HL-60/S4 (cell line): ENCODE results near the gene EPC2.
"Not testable (repeated sequence)": the region's sequence is repeated elsewhere in the genome, so short reads cannot be mapped to it uniquely, and the experiment has no call there.

Source experiments
- in situ Hi-C: fragments of 300-500 bp; cut with MboI; formaldehyde crosslinking; loops from 2 replicates; pipeline ENCODE4 v1.14.3; 2022; ENCODE audit warnings: low sequenced_read_pairs

Gene EPC2

GRCh38 chr2:148642112-148642744, 2.3 kb upstream of the EPC2 start:
- in situ Hi-C loops = no loop called here

DNA sequence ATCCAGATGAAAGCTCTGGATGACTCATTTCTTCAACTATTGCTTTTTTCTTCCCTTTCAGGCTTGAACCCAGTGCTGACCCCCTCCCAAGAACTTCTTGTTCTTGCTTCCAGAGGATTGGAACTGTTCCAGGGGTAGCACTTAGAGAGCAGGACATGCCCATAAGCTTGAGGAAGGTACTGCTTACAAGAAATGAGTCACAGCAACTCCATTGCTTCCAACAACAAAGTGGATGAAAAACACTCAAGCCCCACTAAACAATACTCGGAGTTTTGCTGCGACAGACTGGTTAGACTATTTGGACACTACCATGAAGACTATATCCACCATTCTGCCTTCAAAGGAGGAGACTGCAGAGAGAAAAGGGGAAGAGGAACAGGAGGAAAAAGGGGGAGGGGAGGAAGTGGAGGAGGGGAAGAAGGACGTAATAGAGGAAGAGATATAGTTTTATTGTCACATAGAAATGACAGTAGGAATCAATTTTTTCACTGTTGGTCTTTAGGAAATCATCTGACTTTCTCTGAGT, 1.6 kb upstream of the EPC2 start:
- in situ Hi-C loops = no loop called here

DNA sequence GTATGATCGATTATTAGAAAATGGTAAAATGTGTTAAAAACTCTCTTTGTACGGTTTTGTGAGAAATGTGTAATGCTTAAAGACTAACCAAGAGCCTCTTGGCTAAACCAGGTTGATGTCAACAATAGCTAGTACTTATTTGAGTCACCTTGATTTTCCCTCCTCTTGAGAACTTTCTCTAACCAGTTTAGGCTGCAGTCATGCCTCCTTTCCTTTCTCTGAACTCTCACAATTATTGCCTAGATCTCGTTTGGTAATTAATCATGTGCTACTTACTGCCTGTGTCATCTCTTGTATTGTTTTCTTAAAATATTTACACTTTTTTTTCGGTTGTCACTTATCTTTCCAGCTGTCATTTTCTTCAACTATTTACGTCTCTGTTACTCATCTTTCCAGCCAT, 1.1 kb upstream of the EPC2 start:
- in situ Hi-C loops = no loop called here

DNA sequence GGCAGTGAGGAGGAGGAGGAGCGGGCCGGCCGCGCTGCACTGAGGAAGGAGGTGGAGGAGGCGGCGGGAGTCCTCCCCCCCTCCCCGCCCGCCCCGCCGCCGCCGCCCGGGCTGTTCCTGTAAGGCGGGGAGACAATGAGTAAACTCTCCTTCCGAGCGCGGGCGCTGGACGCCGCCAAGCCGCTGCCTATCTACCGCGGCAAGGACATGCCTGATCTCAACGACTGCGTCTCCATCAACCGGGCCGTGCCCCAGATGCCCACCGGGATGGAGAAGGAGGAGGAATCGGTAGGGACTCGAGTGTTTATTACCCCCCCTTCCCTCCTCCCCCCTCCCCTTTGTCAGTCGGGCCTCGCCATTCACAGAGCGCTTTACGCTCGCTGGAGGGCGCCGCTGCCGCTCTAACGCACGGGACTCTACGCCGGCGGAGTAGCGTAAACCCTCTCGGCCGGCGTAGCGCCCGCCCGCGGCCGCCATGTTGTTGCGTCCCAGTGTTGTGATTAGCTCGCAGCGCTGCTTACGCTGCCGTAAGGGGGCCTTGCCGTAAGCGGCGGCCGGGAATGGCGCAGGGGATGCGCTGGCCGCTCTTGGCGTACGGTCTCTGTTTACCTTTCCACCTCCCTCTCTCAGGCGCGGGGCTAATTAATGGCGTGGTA, 460 bp downstream of the EPC2 start:
- in situ Hi-C loops = no loop called here

GRCh38 chr2:148645539-148646230, 1.1 kb downstream of the EPC2 start:
- in situ Hi-C loops = no loop called here

DNA sequence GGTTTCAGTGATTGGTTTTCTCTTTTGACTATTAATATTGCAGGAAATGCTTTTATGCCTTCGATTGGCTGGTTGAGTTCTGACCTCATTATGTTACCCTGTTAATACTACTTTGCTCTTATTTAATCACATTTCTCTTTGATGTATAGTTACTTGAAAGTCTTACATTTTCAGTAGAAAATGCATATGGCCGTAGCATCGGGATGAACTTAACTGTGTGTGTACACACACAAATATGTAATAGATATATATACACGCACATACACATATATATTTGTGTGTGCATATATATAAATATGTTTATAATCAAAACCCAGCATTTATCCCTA, 1.6 kb downstream of the EPC2 start:
- in situ Hi-C loops = no loop called here

GRCh38 chr2:148647711-148648110, 3.2 kb downstream of the EPC2 start:
- in situ Hi-C loops = not testable (repeated sequence)

DNA sequence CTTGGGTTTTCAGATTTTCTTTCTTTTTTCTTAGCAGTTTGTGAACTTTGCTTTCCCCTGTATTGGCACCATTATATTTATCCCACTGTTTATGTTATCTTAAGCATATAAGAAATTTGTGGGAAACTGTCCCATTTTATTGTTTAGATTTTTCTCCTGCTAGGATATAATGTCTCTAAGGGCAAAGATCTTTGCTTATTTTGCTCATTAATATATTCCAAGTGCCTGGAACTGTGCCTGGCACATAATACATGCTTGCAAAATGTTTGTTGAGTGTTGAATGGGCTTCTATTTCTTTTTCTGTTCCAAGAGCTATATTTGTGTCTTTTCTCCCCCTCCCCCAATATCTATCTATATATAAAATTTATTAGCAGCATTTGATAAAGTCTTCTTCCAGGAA, 5.4 kb downstream of the EPC2 start:
- in situ Hi-C loops = no loop called here

DNA sequence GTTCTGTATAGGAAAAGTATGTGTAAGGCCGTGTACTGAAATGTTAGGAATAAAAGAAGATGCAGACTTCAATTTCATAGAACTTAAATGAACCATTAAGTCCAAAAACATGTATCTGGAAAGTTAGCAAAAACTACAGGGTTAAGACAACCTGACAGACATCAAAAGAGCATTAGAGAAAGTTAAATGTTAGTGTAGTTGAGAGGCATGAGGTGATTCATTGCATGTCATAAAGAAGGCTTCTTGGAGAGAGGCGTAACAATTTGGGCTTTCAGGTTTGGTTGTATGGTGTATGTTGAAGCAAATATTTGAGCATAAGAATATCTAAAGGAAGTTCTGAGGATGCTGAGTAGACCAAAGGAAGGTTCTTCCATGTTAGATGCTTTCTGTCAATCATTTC, 6.3 kb downstream of the EPC2 start:
- in situ Hi-C loops = no loop called here

DNA sequence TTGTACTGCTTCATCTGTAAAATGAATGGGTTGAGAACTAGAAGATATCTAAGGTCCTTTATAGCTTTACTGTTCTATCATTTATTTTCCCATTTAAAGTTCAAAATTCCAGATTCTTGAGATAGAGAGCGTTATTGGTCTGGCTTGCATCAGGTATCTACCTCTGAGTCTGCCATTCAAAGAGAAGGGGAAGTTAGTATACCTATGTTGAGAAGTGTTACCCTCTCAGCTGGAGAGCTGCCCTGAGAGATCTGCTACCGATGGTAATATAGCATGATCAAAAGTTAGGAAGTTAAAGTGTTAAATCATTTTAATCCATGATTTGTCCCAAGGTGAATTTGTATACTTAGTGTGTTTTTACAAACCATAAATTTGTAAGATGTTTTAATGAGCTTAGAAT, 7.4 kb downstream of the EPC2 start:
- in situ Hi-C loops = no loop called here

- in situ Hi-C loops = no loop called here
Observed at GRCh38 chr2:148653437-148653836, 8.9 kb downstream of the EPC2 start.

GRCh38 chr2:148654435-148654834, 9.9 kb downstream of the EPC2 start:
- in situ Hi-C loops = no loop called here

- in situ Hi-C loops = no loop called here
Observed at GRCh38 chr2:148656516-148656915, 12.0 kb downstream of the EPC2 start.

DNA sequence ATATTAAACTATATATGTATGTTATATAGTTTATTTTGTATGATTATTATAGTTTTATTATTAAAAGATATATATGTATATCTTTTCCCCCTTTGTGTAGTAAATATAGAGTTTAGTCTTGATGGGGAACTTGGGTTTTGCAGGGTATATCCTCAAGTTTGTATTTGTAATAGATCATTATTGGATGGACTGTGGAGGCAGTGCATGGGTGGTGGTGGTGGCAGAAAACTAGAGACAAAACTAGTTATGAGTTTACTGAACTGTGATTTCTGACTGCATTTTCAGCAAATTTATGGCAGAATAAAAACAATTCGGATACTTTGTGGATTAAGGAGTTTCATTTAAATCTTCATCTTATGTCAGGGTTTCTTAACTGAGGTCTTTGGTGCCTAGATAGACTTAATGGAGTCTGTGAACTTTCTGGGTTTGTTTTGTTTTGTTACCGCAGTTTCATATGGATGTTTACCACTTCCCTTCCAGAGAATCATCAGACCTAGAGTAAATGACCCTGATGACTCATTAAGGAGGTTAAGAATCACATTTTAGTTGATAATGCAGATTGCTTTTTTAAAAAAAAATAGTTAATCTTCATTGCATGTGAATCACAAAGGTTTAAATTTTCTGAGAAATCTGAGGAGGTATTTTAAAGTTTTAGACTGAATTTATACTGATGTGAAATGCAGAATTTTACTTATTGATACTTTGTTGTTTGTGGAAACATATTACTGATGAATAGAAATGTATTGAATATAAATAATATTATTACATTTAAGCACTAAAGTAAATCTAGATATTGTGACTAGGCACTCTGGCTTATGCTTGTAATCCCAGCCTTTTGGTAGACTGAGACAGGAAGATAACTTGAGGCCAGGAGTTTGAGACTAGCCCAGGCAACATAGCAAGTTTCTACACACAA, 14.5 kb downstream of the EPC2 start:
- in situ Hi-C loops = no loop called here

DNA sequence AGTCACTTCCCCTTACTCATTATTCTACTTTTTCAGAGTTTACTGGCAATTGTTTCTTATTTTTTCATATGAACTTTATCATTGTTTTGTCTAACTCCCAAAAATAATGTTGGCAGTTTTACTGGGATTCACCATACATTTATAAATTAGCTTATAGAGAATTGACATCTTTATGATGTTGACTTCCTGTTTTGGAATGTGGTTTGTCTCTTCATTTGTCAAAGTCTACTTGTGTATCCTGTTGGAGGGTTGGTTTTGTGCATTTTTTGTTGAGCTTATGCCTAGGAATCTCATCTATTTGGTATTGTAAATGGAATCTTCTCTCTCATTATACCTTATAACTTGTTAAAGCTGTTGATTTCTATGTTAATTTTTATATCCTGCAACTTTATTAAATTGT, 16.4 kb downstream of the EPC2 start:
- in situ Hi-C loops = no loop called here

DNA sequence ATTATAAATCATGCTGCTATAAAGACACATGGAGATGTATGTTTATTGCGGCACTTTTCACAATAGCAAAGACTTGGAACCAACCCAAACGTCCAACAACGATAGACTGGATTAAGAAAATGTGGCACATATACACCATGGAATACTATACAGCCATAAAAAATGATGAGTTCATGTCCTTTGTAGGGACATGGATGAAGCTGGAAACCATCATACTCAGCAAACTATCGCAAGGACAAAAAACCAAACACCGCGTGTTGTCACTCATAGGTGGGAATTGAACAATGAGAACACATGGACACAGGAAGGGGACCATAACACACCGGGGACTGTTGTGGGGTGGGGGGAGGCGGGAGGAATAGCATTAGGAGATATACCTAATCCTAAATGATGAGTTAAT, 17.8 kb downstream of the EPC2 start:
- in situ Hi-C loops = not testable (repeated sequence)

GRCh38 chr2:148664229-148664628, 19.7 kb downstream of the EPC2 start:
- in situ Hi-C loops = no loop called here

GRCh38 chr2:148666555-148666954, 22.0 kb downstream of the EPC2 start:
- in situ Hi-C loops = no loop called here

GRCh38 chr2:148667113-148667836, 22.7 kb downstream of the EPC2 start:
- in situ Hi-C loops = no loop called here

GRCh38 chr2:148670773-148671172, 26.2 kb downstream of the EPC2 start:
- in situ Hi-C loops = no loop called here
